Measurements from ENCODE around the gene CDKN2C.

- TF ChIP-seq PBX3 (IDR thresholded peaks at IDR 0.05) (no peak), EP300 (IDR thresholded peaks at IDR 0.05; ENCODE audit: borderline replicate concordance in 1 of 2, low read depth in 1 of 2, low read length in 1 of 2) (no peak), SMC3 (IDR thresholded peaks at IDR 0.05; ENCODE audit: low read depth, low read length) (no peak), SIN3A (IDR thresholded peaks at IDR 0.05; ENCODE audit: borderline replicate concordance, low read depth, low read length) (no peak), MAX (IDR thresholded peaks at IDR 0.05; ENCODE audit: low read depth) (no peak), NRF1 (IDR thresholded peaks at IDR 0.05; ENCODE audit: low read depth, low read length) (no peak), JUND (IDR thresholded peaks at IDR 0.05) (no peak)
- TF ChIP-seq, protein P1, sequence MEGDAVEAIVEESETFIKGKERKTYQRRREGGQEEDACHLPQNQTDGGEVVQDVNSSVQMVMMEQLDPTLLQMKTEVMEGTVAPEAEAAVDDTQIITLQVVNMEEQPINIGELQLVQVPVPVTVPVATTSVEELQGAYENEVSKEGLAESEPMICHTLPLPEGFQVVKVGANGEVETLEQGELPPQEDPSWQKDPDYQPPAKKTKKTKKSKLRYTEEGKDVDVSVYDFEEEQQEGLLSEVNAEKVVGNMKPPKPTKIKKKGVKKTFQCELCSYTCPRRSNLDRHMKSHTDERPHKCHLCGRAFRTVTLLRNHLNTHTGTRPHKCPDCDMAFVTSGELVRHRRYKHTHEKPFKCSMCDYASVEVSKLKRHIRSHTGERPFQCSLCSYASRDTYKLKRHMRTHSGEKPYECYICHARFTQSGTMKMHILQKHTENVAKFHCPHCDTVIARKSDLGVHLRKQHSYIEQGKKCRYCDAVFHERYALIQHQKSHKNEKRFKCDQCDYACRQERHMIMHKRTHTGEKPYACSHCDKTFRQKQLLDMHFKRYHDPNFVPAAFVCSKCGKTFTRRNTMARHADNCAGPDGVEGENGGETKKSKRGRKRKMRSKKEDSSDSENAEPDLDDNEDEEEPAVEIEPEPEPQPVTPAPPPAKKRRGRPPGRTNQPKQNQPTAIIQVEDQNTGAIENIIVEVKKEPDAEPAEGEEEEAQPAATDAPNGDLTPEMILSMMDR (IDR thresholded peaks at IDR 0.05), result no peak
Observed at GRCh38 chr1:50985094-50985493, 15.0 kb downstream of the CDKN2C start.

All from SK-N-SH (cell line).